Myometrial cell (primary cell): ENCODE measurements around the gene IZUMO4. TPM values are rescaled to one million over a fixed set of nuclear protein-coding genes. Genes with fewer than 3 reads are reported as not detected.

ENCODE experiments used
- total RNA-seq: library from RNA; depleted of rRNA; stranded (reverse); fragments of >200 nt; gene quantifications from 2 replicates; pipeline ENCODE4 v1.2.3, GENCODE V29; 2015

IZUMO4 gene, protein sequence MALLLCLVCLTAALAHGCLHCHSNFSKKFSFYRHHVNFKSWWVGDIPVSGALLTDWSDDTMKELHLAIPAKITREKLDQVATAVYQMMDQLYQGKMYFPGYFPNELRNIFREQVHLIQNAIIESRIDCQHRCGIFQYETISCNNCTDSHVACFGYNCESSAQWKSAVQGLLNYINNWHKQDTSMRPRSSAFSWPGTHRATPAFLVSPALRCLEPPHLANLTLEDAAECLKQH
- 0.86 TPM in 1 of 2 replicates, not detected in the other for total RNA-seq

GRCh38 chr19:2096480-2097202, at the start of gene IZUMO4:
TSS of gene IZUMO4 (plus strand) at chr19:2096915. CDS start at chr19:2096946, 31 bp downstream.

DNA sequence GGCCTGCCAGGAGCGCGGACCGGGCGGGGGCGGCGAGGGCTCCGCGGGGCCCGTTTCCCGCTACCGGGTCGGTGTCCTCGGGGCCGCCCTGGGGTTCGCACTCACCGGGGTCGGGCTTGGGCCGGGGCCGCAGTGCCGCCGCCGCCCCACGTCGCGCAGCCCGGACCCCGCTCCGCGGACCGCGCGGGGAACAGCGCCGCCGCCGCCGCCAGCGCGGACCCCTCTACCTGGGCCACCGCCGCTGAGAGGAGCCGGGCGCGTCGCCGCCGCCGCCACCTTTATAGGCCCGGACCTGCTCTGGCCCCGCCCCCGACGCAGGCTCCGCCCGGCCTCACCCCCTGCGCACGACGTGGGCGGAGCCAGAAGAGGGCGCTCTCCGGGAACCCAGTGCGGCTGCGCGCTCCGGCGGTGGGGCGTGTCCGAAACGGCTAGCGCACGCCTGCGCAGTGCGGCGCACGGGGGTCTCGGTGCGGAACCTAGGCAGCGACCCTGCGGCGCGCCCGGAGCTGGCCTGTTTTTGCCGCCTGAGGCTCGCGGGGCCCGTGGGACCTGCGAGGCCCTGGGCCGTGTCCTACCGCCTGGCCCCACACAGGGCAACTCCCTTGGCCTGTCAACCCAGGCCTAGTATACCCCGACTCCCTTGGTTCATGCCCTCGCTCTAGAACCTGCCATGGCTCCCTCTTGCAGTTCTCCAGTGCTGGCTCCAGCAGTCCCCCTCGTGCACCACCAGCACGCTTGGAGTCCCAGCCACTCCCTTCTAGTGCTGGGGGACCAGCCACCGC, 45.5 kb upstream of the IZUMO4 start, which contains the start of gene MKNK2:
TSS of gene MKNK2 (minus strand) at position 254 of the 782 bp plus-strand sequence. CDS start 393 bp downstream, outside the sequence.

GRCh38 chr19:2096034-2096479, 658 bp upstream of the IZUMO4 start, which contains the start of gene MOB3A:
TSS of gene MOB3A (minus strand) at chr19:2096326. CDS start at chr19:2078560, 17,766 bp downstream.

Other genes starting within 250 kb of the IZUMO4 start
- 6.9 and 8.0 TPM in 2 replicates for gene REXO1, start 248.4 kb upstream of the IZUMO4 start, total RNA-seq
- gene KLF16, start 233.3 kb upstream of the IZUMO4 start, total RNA-seq: 7.8 and 11.0 TPM in 2 replicates
- gene ABHD17A, start 211.4 kb upstream of the IZUMO4 start, total RNA-seq: 138 and 142 TPM in 2 replicates
- 1.1 and 6.3 TPM in 2 replicates for gene ADAT3, start 191.5 kb upstream of the IZUMO4 start, total RNA-seq
- 120 and 145 TPM in 2 replicates for gene SCAMP4, start 191.5 kb upstream of the IZUMO4 start, total RNA-seq
- gene CSNK1G2, start 155.7 kb upstream of the IZUMO4 start, total RNA-seq: 62.7 and 78.4 TPM in 2 replicates
- 78.5 and 104 TPM in 2 replicates for gene BTBD2, start 81.2 kb upstream of the IZUMO4 start, total RNA-seq
- gene MKNK2, start 45.7 kb upstream of the IZUMO4 start, total RNA-seq: 156 and 174 TPM in 2 replicates
- gene MOB3A, start 589 bp upstream of the IZUMO4 start, total RNA-seq: 52.5 and 62.0 TPM in 2 replicates
- 117 and 120 TPM in 2 replicates for gene AP3D1, start 54.7 kb downstream of the IZUMO4 start, total RNA-seq
- 5.8 and 13.6 TPM in 2 replicates for gene DOT1L, start 67.0 kb downstream of the IZUMO4 start, total RNA-seq
- gene PLEKHJ1, start 139.4 kb downstream of the IZUMO4 start, total RNA-seq: 99.4 and 100 TPM in 2 replicates
- 20.9 and 28.0 TPM in 2 replicates for gene SF3A2, start 139.9 kb downstream of the IZUMO4 start, total RNA-seq
- 0.18 TPM in 1 of 2 replicates, not detected in the other for gene AMH, start 152.4 kb downstream of the IZUMO4 start, total RNA-seq
- gene JSRP1, start 159.5 kb downstream of the IZUMO4 start, total RNA-seq: not detected in 2 replicates
- not detected in 2 replicates for gene PEAK3, start 185.3 kb downstream of the IZUMO4 start, total RNA-seq
- not detected in 2 replicates for gene LINGO3, start 211.2 kb downstream of the IZUMO4 start, total RNA-seq
- 212 and 255 TPM in 2 replicates for gene LSM7, start 231.7 kb downstream of the IZUMO4 start, total RNA-seq
- 37.7 and 41.2 TPM in 2 replicates for gene SPPL2B, start 231.8 kb downstream of the IZUMO4 start, total RNA-seq